ENCODE measurements around the gene NDC80.

- TF ChIP-seq, protein P1, sequence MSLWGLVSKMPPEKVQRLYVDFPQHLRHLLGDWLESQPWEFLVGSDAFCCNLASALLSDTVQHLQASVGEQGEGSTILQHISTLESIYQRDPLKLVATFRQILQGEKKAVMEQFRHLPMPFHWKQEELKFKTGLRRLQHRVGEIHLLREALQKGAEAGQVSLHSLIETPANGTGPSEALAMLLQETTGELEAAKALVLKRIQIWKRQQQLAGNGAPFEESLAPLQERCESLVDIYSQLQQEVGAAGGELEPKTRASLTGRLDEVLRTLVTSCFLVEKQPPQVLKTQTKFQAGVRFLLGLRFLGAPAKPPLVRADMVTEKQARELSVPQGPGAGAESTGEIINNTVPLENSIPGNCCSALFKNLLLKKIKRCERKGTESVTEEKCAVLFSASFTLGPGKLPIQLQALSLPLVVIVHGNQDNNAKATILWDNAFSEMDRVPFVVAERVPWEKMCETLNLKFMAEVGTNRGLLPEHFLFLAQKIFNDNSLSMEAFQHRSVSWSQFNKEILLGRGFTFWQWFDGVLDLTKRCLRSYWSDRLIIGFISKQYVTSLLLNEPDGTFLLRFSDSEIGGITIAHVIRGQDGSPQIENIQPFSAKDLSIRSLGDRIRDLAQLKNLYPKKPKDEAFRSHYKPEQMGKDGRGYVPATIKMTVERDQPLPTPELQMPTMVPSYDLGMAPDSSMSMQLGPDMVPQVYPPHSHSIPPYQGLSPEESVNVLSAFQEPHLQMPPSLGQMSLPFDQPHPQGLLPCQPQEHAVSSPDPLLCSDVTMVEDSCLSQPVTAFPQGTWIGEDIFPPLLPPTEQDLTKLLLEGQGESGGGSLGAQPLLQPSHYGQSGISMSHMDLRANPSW (CRISPR knock-in tag; IDR thresholded peaks at IDR 0.05) = no peak
- TF ChIP-seq STAT5B (CRISPR knock-in tag; IDR thresholded peaks at IDR 0.05) = no peak
Measured at GRCh38 chr18:2641638-2642037, 70.3 kb downstream of the NDC80 start.

Data from K562 (cell line).